ENCODE data around the gene UBC.

DNA sequence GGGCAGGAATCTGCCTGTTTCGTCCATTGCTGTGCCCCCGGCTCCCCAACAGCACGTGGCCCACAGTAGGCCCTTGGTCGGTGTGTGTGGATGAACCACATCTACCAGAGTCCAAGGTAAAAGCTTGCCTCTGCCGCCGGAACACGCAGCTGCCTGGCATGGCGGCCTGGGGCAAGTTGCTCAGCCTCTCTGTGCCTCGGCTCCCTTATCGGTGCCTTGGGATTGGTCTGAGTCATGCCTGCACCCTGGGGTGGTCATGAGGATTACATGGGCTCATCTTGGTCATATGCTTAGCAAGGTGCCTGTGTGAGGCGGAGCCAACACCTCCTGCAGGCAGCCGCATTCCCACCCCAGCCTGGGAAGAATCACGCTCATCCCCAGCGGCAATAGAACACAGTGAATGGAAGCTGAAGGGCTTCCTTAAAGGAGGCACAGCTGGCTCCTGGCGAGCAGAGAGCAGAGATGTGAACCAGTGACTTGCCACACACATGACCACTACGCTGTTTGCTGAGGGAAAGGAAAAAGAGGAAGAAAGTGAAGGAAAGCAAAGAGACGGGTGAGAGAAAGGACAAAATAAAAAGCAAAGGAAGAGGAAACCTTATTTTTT is 45.3 kb downstream of the UBC start:
- TF ChIP-seq POLR2AphosphoS5 (IDR thresholded peaks at IDR 0.05; ENCODE audit: low read depth, low read length) = no peak
- no peak for TF ChIP-seq PAX5 (IDR thresholded peaks at IDR 0.05; ENCODE audit: insufficient read depth, low read length, severe bottlenecking)

All from GM12891 (cell line).